ENCODE results near the gene C5. TPM values are rescaled to one million over a fixed set of nuclear protein-coding genes. Genes with fewer than 3 reads are reported as not detected.
"Not testable (repeated sequence)": the region's sequence is repeated elsewhere in the genome, so short reads cannot be mapped to it uniquely, and the experiment has no call there.

C5 gene
- 6.0 TPM for polyA plus RNA-seq (ENCODE audit: insufficient read length)

DNA sequence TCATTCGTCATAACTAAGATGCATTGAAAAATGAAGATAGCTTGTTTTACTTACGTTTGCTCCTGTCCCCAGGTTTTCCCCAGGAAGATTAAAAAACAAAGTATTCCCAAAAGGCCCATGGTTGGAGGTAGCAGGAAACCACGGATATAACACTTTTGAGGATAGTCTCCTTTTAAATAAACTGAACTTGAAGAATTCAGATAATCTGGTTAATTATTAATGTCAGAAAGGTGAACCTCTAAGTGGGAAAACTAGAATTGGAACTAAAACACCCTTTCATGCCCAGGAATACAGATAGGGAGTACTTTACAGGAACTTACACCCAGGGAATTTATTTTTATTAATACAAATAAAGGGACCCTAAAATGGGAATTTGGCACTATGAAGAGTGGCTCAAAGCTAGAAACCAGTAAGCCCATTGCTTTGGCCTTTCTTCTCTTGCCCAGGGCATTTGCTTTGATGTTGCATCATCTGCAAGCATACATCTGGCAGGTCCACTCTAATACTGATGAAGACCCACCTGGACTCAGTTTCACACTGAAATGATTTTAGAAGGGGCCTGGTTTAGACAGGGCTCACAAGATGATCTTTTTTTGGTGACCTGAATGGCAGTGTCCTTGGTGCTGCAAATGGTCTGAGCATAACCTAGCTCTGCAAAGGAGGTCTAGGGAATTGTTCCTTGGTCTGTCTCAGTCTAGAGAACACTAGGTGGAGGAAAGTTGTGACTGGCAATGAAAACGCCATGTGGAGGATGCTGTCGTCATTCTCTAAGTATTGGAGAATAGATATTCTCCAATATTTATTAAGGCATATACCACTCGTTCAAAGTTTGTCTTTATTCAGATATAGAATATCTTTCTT, at the start of gene C5:
Gene C5 (minus strand): TSS at position 148 of the 861 bp plus-strand sequence. CDS start 29 bp downstream, at position 119.
- no peak for DNase-seq

DNA sequence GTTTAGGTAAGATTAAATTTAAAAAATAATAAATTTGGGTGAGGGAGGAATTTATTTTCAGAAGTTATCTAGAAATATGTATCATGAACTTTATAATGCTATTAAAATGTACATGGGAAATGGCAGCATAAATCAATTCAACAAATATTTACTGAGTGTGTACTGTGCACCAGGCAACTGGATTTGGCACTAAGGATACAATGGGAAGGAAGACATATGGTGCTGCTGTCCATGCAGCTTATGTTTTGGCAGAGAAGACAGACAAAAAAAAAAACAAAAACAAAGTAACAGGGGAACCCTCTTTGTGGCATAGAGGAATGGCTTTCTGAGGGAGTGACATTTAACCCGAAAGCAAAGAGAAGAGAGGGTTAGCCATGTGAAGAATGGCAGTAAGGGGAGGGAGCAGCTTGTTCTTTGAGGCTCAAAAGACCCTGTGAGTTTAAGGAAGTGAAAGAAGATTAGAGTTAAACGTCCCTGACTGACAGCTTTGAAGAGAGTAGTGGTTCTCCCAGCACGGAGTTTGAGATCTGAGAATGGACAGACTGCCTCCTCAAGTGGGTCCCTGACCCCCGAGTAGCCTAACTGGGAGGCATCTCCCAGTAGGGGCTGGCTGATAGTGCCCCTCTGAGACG, 48.6 kb upstream of the C5 start:
- DNase-seq = no peak

DNA sequence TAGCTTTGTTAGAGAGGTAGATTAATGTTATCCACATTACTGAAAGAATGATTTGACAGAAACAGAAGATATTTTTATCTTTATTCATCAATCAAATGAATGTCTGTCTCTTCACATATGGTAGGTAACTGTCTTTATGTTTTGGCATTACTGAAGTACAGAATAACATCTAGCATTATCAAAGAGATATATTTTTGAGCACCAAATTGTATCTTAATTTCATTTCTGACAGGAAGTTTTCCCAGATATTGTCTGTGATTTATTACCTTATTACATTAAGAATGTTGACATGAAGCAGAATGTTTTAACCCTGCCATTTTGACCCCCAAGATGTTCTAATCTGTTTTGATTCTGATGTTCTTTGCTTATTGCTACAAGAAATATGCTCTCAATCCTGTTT, 45.0 kb upstream of the C5 start:
- no peak for DNase-seq

DNA sequence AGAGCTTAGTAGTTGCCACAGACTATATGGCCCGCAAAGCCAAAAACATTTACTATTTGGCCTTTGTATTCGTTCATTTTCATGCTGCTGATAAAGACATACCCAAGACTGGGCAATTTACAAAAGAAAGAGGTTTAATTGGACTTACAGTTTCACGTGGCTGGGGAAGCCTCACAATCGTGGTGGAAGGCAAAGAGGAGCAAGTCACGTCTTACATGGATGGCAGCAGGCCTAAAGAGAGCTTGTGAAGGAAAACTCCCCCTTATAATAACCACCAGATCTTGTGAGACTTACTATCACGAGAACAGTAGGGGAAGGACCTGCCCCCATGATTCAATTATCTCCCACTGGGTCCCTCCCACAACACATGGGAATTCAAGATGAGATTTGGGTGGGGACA, 40.7 kb upstream of the C5 start:
- DNase-seq = not testable (repeated sequence)

DNA sequence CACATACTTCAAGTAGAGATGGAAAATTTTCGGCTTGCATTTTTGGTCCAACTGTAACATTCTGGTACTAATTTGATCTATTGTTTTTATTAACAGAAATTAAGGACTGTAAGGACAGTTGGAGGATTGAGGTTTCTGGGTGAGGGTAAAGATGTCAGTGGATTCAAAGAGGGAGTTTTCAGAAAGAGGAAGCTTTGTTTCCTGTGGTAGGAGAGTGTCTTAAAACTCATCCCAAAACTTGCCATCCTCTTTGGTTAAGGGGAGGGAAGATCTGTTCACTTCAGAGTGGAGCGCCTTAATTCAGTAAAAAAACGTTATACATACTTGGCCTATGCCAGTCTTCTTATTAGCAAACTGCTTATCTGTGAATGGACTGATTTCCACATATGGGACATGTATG, 38.5 kb upstream of the C5 start:
- no peak for DNase-seq

DNA sequence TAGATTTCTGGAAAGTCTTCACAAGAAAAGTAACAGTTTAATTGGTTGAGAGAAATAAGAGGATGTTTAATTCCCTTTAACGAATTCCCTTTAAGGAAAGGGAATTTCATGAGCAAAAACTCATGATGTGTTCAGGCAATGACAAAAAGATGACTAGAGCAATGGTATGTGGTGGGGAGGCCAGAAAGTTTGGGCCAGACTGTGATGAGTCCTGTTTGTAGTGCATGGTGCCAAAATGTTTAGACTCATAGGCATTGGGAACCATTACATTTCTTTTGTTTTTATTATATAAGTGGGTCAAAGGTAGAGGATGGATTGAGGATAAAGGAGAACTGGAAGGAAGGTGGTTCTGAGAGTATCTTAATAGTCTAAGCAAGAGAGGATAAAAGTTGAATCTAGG, 35.6 kb upstream of the C5 start:
- DNase-seq = no peak

DNA sequence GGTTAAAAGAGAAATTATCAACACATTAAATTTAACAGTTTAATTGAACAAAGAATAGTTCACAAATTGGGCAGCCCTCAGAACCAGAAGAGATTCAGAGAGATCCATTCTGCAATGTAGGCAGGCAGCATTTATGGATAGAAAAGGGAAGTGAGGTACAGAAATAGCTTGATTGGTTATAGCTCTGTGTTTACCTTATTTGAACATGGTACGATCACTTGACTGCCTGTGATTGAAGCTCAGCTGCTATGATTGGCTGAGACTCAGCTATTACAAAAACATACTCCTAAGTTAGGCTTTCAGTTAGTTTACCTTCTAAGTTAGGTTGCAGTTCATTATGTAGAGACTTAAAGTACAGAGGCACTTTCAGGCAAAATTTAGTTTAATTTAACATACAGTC, 32.0 kb upstream of the C5 start:
- no peak for DNase-seq

DNA sequence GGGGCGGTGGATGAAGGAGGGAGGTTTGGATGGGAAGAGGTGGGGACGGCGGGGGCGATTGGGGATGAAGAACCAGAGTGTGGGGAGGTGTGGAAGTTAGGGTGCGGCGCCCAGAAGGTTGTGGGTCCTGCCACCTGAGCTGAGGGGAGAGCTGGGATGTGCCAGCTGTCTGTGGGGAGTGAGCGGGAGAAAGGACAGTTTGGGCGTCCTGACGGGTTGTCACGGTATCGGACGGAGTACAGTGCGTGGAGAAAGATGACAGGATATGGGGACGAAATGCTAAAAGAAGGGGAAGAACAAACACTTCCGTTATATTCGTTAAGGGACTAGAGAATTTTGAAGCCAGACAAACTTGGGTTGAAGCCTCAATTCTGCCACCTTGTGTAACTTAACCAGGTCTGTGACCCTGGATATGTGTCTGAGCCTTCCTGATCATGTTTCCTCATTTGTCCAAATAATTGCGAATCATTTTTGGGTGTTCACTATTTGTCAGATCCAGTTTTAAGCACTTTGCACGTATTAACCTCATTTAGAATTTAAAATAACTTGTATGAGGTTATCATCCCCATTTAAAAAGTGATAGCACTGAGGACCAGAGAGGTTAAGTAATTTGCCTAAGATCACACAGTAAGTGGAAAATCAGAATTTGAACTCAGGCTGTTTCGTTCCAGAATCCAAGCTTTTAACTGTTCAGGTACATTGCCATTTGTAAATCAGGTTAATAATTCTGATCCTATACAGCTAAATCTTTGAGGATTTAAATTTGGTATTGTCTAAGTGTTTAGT, 25.4 kb upstream of the C5 start:
- DNase-seq = no peak

DNA sequence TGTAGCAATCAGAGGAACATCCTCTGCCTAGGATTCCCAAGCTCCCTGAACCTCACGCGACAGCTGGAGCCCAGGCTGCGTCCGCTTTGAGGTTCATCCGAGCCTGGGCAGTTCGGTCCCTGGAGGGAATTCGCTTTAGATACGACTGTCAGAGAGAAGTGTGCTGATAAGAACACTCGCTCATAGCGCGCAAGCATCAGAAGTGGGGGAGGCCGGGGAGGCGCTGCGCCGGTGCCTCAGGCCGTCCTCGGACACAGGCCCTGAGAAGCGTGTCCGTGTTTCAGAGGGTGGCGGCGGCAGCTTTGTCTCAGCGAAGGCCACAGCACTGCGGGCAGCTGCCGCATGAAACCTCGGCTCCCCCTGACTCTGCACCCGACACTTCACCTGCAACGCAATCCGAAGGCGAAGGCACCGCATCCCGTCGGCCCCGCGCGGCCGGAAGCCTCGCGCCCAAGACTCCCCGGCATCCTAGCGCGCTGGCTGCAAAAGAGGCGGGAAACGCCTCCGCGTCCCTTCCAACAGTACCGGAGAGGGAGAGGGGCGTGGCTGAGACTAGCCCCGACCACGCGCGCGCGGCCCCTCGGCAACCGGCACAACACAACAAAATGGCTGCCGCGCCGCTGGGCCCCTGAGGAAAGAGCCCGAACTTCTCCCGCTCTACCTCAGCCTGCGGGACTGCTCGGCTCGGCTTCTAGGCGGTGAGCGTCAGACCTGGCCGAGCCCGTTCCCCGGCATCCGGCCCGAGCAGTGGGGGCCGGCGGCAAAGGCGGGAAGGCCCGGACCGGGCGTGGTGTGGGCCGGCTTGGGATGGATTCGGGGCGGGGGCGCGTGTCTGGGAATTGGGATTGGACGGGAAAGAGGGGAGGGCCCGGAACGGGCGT, 24.5 kb upstream of the C5 start, which contains the start of gene CNTRL:
Gene CNTRL (plus strand): TSS at position 586 of the 881 bp plus-strand sequence. CDS start 13,372 bp downstream, outside the sequence.
- peak; percentile 94 for DNase-seq

DNA sequence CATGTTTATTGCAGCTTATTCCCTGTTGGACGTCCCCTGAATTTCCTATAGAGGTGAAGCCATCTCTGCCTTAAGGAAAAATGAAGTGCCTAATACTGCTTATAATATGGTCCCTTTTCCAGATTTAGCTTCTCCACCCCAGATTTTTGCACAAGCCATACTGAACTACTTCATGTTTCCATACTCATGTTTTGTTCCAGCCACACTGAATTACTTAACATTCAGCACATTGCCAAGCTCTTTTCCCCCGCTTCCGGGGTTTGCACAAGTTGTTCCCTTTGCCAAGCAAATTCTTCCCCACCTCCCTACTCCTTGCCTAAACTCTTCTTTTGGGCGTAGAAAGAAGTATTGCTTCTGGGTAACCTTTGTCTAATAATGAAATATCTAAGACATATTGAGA, 23.0 kb upstream of the C5 start:
- peak; percentile 87 for DNase-seq

DNA sequence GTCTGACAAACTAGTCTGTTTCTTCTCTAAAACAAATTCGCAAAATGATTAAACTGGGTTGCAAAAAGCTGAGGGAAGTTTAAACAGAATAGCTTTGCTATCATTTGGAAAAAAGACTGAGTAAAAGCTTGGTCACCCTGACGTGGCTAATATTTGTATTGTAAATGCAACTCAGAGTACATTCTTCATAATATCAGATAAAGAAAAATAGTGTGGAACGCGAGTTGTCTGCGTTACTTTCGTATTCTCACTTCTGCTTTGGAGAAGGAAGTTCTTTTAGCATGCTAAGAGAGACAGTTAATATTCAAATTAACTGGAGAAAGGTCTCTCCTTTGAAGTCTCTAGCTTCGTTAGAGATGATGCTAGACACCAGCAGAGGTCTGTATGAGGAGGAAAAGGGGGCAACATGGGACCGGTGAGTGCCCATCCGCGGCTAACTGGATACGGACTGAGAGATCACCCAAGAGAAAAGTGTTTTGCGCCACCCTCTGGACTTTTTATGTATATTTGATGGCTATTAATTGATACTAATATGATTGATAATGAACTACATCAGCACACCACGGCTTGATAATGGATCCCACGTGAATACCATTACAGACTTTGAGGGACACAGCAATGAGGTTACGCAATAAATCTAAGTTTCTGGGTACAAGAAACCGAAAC, 21.8 kb upstream of the C5 start:
- peak; percentile 50 for DNase-seq

DNA sequence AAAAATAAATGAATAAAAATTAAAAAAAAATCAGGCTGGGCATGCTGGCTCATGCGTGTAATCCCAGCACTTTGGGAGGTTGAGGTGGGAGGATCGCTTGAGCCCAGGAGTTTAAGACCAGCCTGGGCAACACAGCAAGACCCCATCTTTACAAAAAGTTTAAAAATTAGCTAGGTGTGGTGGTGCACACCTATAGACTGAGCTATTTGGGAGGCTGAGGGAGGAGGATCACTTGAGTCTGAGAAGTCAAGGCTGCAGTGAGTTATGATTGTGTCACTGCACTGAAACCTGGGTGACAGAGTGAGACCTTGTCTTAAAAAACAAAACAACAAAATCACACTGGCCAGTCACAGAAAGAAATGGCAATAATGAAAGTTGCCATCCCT, 21.3 kb upstream of the C5 start:
- DNase-seq = peak; percentile 21

DNA sequence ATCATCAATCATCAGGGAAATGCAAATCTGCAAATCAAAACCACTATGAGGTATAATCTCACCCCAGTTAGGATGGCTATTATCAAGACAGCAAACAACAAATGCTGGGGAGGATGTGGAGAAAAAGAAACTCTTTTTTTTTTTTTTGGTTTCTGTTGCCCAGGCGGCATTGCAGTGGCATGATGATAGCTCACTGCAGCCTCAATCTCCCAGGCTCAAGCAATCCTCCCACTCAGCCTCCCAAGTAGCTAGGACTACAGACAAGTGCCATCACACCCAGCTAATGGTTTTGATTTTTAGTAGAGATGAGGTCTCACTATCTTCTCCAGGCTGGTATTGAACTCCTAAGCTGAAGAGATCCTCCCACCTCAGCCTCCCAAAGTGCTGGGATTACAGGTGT, 19.3 kb upstream of the C5 start:
- no peak for DNase-seq

DNA sequence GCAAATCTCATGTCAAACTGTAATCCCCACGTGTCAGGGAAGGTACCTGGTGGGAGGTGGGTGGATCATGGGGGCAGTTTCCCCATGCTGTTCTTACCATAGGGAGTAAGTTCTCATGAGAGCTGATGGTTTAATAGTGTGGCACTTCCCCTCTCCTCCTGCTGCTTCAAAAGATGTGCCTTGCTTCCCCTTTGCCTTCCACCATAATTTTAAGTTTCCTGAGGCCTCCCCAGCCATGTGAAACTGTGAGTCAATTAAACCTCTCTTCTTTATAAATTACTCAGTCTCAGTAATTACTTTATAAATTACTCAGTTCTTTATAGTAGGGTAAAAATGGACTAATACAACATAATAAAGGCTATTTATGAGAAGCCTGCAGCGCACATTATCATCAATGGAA, 17.6 kb upstream of the C5 start:
- no peak for DNase-seq

DNA sequence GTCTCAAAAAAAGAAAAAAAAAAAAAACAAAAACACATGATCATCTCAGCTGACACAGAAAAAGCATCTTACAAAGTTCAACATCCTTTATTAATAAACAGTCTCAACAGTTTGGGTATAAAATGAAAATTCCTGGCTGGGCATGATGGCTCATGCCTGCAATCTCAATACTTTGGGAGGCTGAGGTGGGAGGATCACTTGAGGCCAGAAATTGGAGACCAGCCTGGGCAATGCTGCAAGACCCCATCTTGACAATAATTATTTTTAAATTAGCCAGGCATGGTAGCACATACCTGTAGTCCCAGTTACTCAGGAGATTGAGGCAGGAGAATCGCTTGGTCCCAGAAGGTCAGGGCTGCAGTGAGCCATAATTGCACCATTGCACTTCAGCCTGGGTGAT, 16.8 kb upstream of the C5 start:
- DNase-seq = no peak

DNA sequence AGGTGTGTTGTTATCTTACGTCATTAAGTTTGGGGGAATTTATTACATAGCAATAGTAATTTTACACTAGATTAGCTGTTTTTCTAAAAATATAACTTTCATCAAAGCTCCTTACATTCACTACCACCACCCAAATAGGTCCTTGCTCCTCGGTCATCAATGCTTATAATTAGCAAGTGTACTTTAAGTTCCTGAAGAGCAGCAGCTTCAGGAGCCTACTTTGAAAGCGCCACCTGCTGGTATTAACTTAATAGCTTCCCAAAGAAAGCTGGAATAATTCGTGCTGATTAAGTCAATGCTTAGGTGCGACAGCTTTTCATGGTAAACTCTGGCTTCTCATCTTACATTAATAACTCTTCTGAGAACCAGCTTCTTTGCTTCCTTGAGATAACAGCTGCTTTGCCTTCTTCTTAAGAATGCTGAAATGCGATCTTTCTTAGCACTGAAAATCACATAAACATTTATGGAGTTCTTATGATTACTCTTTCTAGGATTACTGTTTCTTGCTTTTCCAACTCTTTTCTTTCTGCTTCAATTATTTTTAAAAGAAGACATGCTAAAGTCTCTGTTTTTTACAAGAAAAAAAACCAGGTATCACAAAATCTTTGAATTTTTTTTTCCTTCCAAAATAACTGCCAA, 10.0 kb upstream of the C5 start:
- peak; percentile 45 for DNase-seq

DNA sequence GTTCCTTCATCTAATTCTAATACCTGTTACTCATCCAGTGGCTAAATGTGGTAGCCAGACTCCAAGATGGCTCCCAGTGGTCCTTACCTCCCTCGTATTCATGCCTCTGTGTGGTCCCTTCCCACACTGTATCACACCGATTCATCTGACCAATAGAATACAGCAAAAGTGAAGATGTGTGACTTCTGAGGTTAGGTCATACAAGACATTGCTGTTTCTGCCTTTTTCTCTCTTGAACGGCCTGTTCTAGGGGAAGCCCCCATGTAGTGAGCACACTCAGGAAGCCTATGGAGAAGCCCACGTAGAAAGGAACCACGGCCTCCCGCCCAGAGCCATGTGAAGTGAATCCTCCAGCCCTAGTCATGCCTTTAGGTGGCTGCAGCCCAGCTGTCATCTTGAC, 9.4 kb upstream of the C5 start:
- no peak for DNase-seq

DNA sequence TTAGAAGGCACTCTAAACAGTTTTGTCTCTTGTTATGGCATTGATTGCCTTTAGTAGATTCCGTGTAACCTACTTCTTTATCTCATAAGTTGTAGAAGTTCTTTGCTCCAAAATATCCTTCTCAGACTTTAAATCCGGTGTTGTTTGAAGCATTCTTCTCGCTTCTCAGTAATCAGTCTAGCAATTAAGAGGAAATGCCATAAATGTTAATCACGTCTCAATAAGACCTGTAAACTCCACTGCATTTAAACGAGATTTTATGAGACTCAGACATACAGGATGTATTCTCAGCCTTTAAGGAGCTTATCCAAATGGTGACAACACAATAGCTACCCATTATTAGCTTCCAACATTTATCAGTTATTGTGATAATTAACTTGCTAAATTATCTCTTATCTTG, 7.7 kb upstream of the C5 start:
- no peak for DNase-seq

DNA sequence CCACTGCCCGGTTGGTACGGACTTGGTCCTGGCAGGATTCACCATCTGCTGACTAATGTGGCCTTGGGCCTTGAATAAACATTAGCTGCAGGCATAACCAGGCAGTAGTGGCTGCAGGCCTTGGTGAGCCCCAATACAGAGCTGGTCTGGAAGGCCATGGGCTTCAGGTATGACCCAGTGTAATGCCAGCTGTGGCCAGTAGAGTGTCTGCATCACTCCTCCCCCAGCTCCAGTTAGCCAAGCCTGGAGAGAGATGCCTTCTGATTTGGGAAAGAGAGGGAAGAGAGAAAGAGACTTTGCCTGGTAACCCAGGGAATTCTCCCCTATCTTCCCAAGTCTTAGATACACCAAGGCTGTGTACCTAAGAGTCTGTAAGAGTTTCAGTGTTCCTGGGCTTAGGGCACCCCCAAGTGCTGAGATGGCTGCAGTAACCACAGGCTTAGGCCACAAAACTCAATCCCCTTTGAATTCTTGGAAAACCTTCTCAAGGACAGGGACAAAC, 5.6 kb upstream of the C5 start:
- no peak for DNase-seq

DNA sequence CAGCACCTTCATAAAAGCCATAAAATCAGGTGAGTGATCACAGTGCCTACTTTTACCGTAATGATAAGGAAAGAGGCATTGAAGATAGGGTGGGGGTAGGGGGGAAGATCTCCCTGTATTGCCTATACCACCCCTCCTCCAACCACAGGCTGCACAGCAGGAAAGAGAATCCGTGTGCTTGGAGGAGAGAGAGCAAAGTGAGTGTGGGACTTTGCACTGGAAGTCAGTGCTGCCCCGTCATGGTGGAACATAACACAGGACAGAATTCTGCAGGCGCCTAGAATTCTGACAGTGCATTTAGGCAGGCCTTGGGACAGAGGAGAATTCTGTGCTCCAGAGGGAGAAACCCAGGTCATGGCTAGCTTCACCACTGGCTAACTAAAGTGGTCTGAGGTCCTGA, 3.5 kb upstream of the C5 start:
- no peak for DNase-seq

DNA sequence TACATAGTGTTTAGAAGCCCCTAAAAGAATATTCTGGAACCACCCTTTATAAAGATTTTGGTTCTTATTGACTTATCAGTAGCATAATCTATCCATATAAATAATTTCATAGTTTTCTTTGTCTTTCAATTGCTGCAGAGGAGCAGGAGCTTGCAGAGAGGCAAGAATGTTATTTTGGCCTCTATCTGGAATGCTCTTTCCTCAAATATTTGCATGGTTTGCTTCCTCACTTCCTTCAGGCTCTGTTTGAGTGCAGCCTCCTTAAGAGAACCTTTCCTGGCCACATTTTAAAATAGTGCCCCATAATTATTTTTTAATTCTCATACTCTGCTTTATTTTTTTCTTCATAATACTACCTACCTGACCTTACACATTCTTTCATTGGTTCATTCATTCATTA, 1.5 kb downstream of the C5 start:
- no peak for DNase-seq

Measured in hindlimb muscle (tissue), 1 donor.